WTC11 (cell line): ENCODE results near the gene CGREF1. TPM values are rescaled to one million over a fixed set of nuclear protein-coding genes. Genes with fewer than 3 reads are reported as not detected.

Experiments
- ATAC-seq: fragments of 200-7000 bp; cut with Tn5 transposase; 2 replicates; pipeline ENCODE4 v1.10.0; 2021; ENCODE audit warnings: mild to moderate bottlenecking, moderate library complexity
- CTCF ChIA-PET: fragments of 300-600 bp; sonication (Branson Sonifier 250); formaldehyde crosslinking; loops from one replicate; lab custom pipeline; 2021; ENCODE audit warnings: antibody characterized with exemption; lab: Charles Lee
- POLR2A ChIA-PET: fragments of 350-600 bp; sonication (Branson Sonifier 250); formaldehyde crosslinking; loops from one replicate; lab custom pipeline; 2021; ENCODE audit warnings: antibody characterized with exemption; lab: Charles Lee
- DNase-seq: peaks from one replicate; pipeline ENCODE4 v3.0.0; 2021; ENCODE audit warnings: low spot score
- H3K27ac Mint-ChIP-seq: 2 replicates; pipeline ENCODE4 v1.8.0; 2021; ENCODE audit warnings: mixed read lengths
- H3K27me3 Mint-ChIP-seq: 2 replicates; pipeline ENCODE4 v1.8.0; 2021; ENCODE audit warnings: low read depth, mild to moderate bottlenecking, moderate library complexity, mixed read lengths
- H3K36me3 Mint-ChIP-seq: 2 replicates; pipeline ENCODE4 v1.8.0; 2021; ENCODE audit warnings: mixed read lengths
- H3K4me1 Mint-ChIP-seq: 2 replicates; pipeline ENCODE4 v1.8.0; 2022; ENCODE audit warnings: mixed read lengths
- H3K4me3 Mint-ChIP-seq: 2 replicates; pipeline ENCODE4 v1.8.0; 2021; ENCODE audit warnings: mild to moderate bottlenecking, moderate library complexity, mixed read lengths
- H3K9me3 Mint-ChIP-seq: 2 replicates; pipeline ENCODE4 v1.8.0; 2021; ENCODE audit warnings: mixed read lengths
- GABPB1 ChIP-seq: sonication (generic); formaldehyde crosslinking; IDR thresholded peaks from 2 replicates; pipeline ENCODE4 v1.8.1; 2023; ENCODE audit warnings: mild to moderate bottlenecking, missing genetic modification reagents
- JAZF1 ChIP-seq: fragments of 250-450 bp; sonication (Bioruptor Pico); IDR thresholded peaks from 2 replicates; pipeline ENCODE4 v1.9.0; 2021; ENCODE audit warnings: moderate library complexity, mild to moderate bottlenecking, inconsistent platforms
- JUN ChIP-seq: sonication (generic); formaldehyde crosslinking; IDR thresholded peaks from 2 replicates; pipeline ENCODE4 v1.8.0; 2023; ENCODE audit warnings: mild to moderate bottlenecking, missing genetic modification reagents
- NR1H2 ChIP-seq: sonication (generic); formaldehyde crosslinking; IDR thresholded peaks from 2 replicates; pipeline ENCODE4 v1.9.0; 2021; ENCODE audit warnings: mild to moderate bottlenecking, moderate library complexity, missing genetic modification reagents
- NR3C1 ChIP-seq: sonication (generic); formaldehyde crosslinking; conservative IDR thresholded peaks from 2 replicates; pipeline ENCODE4 v1.8.1; 2023; ENCODE audit warnings: low read depth, mild to moderate bottlenecking, missing genetic modification reagents
- SMAD4 ChIP-seq: sonication (generic); formaldehyde crosslinking; IDR thresholded peaks from 2 replicates; pipeline ENCODE4 v1.8.0; 2022; ENCODE audit warnings: mild to moderate bottlenecking, missing genetic modification reagents
- SOX15 ChIP-seq: fragments of 250-450 bp; sonication (Bioruptor Pico); IDR thresholded peaks from 2 replicates; pipeline ENCODE4 v1.9.0; 2021; ENCODE audit warnings: mild to moderate bottlenecking
- SP1 ChIP-seq: sonication (generic); formaldehyde crosslinking; conservative IDR thresholded peaks from 2 replicates; pipeline ENCODE4 v1.8.1; 2022; ENCODE audit warnings: missing genetic modification reagents
- STAT6 ChIP-seq: sonication (generic); formaldehyde crosslinking; conservative IDR thresholded peaks from 2 replicates; pipeline ENCODE4 v1.8.1; 2023; ENCODE audit warnings: mild to moderate bottlenecking, low read depth, missing genetic modification reagents, moderate library complexity
- TEAD4 ChIP-seq: sonication (generic); formaldehyde crosslinking; IDR thresholded peaks from 2 replicates; pipeline ENCODE4 v1.8.0; 2022; ENCODE audit warnings: mild to moderate bottlenecking, missing genetic modification reagents
- ZMAT4 ChIP-seq: fragments of 250-450 bp; sonication (Bioruptor Pico); IDR thresholded peaks from 2 replicates; pipeline ENCODE4 v1.9.0; 2021; ENCODE audit warnings: mild to moderate bottlenecking
- ZNF219 ChIP-seq: sonication (generic); formaldehyde crosslinking; IDR thresholded peaks from 2 replicates; pipeline ENCODE4 v1.8.0; 2023; ENCODE audit warnings: missing genetic modification reagents, mild to moderate bottlenecking, borderline replicate concordance
- ZNF263 ChIP-seq: sonication (generic); formaldehyde crosslinking; IDR thresholded peaks from 2 replicates; pipeline ENCODE4 v1.8.1; 2022; ENCODE audit warnings: low read depth, mild to moderate bottlenecking, moderate library complexity, missing genetic modification reagents
- ZNF317 ChIP-seq: sonication (generic); formaldehyde crosslinking; IDR thresholded peaks from 2 replicates; pipeline ENCODE4 v1.8.1; 2023; ENCODE audit warnings: low read depth, mild to moderate bottlenecking, moderate library complexity, missing genetic modification reagents, borderline replicate concordance
- ZNF416 ChIP-seq: fragments of 250-450 bp; sonication (Bioruptor Pico); IDR thresholded peaks from 2 replicates; pipeline ENCODE4 v1.9.0; 2021; ENCODE audit warnings: mild to moderate bottlenecking, inconsistent platforms
- total RNA-seq: library from RNA; stranded (reverse); gene quantifications from 3 replicates; pipeline ENCODE4 v1.2.3, GENCODE V29; 2021
- TF ChIP-seq, protein P1 (sequence below): sonication (generic); formaldehyde crosslinking; IDR thresholded peaks from 2 replicates; pipeline ENCODE4 v1.8.0; 2023; ENCODE audit warnings: mild to moderate bottlenecking, missing genetic modification reagents
- TF ChIP-seq, protein P2 (sequence below): sonication (generic); formaldehyde crosslinking; IDR thresholded peaks from 2 replicates; pipeline ENCODE4 v1.8.0; 2022; ENCODE audit warnings: mild to moderate bottlenecking, missing genetic modification reagents
- TF ChIP-seq, protein P3 (sequence below): sonication (generic); formaldehyde crosslinking; conservative IDR thresholded peaks from 2 replicates; pipeline ENCODE4 v1.8.1; 2022; ENCODE audit warnings: mild to moderate bottlenecking, missing genetic modification reagents

Gene CGREF1
- total RNA-seq, 1 experiment from 2014 or later = 3.5 TPM

DNA sequence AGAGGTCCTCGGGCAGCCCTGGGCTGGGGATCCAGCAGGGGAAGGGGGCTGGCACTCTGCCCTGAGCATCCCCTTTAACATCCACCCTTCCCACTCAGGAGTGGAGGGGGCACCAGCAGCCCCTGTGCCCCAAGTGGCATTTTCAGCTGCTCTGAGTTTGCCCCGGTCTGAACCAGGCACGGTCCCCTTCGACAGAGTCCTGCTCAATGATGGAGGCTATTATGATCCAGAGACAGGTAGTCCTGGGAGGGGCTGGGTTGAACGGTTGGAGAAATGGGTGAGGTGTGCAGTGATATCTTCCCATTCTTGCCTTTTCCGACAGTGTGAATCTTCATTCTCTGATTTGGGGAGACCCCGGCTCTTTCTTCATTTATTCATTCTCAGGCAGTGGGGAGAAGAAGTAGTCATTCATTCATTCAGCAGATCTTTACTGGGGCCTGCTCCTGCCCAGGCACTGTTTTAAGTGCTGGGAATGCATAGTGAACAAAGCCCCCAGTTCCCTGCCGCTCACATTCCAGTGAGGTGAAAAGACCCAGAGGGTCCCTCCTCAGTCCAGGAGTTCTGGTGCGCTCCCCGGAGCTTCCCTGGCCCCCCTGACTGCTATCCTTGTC is 33.8 kb downstream of the CGREF1 start:
- H3K9me3 Mint-ChIP-seq = no peaks in the 10 kb centered on the region
- peaks cover 23% of the 10 kb centered on the region for H3K27me3 Mint-ChIP-seq
- no peaks in the 10 kb centered on the region for H3K36me3 Mint-ChIP-seq
- H3K4me1 Mint-ChIP-seq = peaks cover 27% of the 10 kb centered on the region
- no peak for TF ChIP-seq NR3C1
- no peak for TF ChIP-seq ZMAT4 (CRISPR knock-in tag)
- no peak for TF ChIP-seq ZNF263 (CRISPR knock-in tag)
- TF ChIP-seq NR1H2 (CRISPR knock-in tag) = no peak
- no peak for TF ChIP-seq SP1 (CRISPR knock-in tag)
- no peak for TF ChIP-seq SOX15
- TF ChIP-seq JUN (CRISPR knock-in tag) = no peak
- TF ChIP-seq ZNF317 (CRISPR knock-in tag) = no peak
- TF ChIP-seq, protein P1, sequence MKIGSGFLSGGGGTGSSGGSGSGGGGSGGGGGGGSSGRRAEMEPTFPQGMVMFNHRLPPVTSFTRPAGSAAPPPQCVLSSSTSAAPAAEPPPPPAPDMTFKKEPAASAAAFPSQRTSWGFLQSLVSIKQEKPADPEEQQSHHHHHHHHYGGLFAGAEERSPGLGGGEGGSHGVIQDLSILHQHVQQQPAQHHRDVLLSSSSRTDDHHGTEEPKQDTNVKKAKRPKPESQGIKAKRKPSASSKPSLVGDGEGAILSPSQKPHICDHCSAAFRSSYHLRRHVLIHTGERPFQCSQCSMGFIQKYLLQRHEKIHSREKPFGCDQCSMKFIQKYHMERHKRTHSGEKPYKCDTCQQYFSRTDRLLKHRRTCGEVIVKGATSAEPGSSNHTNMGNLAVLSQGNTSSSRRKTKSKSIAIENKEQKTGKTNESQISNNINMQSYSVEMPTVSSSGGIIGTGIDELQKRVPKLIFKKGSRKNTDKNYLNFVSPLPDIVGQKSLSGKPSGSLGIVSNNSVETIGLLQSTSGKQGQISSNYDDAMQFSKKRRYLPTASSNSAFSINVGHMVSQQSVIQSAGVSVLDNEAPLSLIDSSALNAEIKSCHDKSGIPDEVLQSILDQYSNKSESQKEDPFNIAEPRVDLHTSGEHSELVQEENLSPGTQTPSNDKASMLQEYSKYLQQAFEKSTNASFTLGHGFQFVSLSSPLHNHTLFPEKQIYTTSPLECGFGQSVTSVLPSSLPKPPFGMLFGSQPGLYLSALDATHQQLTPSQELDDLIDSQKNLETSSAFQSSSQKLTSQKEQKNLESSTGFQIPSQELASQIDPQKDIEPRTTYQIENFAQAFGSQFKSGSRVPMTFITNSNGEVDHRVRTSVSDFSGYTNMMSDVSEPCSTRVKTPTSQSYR (CRISPR knock-in tag) = no peak
- no peak for TF ChIP-seq STAT6 (CRISPR knock-in tag)
- TF ChIP-seq, protein P2, sequence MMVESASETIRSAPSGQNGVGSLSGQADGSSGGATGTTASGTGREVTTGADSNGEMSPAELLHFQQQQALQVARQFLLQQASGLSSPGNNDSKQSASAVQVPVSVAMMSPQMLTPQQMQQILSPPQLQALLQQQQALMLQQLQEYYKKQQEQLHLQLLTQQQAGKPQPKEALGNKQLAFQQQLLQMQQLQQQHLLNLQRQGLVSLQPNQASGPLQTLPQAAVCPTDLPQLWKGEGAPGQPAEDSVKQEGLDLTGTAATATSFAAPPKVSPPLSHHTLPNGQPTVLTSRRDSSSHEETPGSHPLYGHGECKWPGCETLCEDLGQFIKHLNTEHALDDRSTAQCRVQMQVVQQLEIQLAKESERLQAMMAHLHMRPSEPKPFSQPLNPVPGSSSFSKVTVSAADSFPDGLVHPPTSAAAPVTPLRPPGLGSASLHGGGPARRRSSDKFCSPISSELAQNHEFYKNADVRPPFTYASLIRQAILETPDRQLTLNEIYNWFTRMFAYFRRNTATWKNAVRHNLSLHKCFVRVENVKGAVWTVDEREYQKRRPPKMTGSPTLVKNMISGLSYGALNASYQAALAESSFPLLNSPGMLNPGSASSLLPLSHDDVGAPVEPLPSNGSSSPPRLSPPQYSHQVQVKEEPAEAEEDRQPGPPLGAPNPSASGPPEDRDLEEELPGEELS (CRISPR knock-in tag) = no peak
- TF ChIP-seq, protein P3, sequence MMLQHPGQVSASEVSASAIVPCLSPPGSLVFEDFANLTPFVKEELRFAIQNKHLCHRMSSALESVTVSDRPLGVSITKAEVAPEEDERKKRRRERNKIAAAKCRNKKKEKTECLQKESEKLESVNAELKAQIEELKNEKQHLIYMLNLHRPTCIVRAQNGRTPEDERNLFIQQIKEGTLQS = no peak
- TF ChIP-seq JAZF1 (CRISPR knock-in tag) = no peak
- no peak for TF ChIP-seq SMAD4 (CRISPR knock-in tag)
- TF ChIP-seq GABPB1 (CRISPR knock-in tag) = no peak
- TF ChIP-seq ZNF416 (CRISPR knock-in tag) = no peak
- no peak for TF ChIP-seq ZNF219
- TF ChIP-seq TEAD4 (CRISPR knock-in tag) = no peak
- CTCF ChIA-PET = interaction anchor here (0.6 to 6.4 kb wide), 7 partner anchors 12 to 195 kb away, joined by 3 to 50 read pairs (median 4); partner anchors contain the start of genes AGBL5 and OST4
- no peak overlapping the region for H3K27ac Mint-ChIP-seq
- POLR2A ChIA-PET = interaction anchor here (0.9 to 2.4 kb wide), 2 partner anchors 13 to 33 kb away, joined by 3 to 9 read pairs; partner anchors contain the start of gene OST4
- H3K4me3 Mint-ChIP-seq = peak overlapping the region; percentile 70
- ATAC-seq = no peak
- no peak for DNase-seq
